GM21737 (cell line): ENCODE measurements around the gene SCEL.
A peak's percentile ranks its signal among the peaks of the same experiment; 100 is the strongest.
"Not testable (repeated sequence)": the region's sequence is repeated elsewhere in the genome, so short reads cannot be mapped to it uniquely, and the experiment has no call there.

Experiments used
- ATAC-seq: cut with Tn5 transposase; IDR thresholded peaks from one replicate; pipeline ENCODE4 v1.9.1; 2021; ENCODE audit warnings: mild to moderate bottlenecking, moderate library complexity; ENCODE audit not compliant: unreplicated experiment

The SCEL gene, protein sequence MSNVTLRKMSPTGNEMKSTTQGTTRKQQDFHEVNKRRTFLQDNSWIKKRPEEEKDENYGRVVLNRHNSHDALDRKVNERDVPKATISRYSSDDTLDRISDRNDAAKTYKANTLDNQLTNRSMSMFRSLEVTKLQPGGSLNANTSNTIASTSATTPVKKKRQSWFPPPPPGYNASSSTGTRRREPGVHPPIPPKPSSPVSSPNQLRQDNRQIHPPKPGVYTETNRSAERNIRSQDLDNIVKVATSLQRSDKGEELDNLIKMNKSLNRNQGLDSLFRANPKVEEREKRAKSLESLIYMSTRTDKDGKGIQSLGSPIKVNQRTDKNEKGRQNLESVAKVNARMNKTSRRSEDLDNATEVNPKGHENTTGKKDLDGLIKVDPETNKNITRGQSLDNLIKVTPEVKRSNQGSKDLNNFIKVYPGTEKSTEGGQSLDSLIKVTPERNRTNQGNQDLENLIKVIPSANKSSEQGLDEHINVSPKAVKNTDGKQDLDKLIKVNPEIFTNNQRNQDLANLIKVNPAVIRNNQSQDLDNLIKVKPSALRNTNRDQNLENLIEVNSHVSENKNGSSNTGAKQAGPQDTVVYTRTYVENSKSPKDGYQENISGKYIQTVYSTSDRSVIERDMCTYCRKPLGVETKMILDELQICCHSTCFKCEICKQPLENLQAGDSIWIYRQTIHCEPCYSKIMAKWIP

DNA sequence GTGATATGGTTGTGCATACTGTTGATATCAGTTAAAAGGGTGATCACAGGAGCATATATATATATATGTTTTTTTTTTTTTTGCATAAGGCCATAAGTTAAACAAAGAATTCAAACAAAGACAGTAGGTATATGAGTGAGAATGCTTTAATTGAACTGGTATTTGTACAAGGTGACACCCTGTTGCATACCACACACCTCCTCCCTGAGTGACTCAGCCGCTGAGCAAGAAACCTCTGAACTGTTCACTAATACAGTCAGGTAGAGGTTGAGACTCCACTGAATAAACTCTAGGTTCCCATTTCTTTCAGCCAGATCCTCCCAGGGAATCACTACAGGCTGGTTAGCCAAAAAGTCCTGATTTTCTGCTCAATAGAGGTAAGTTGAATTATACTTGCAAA, at the start of gene SCEL:
Gene SCEL, plus strand, starts transcription at position 259 of the 400 bp plus-strand sequence. CDS start 20,170 bp downstream, outside the sequence.
- no peak for ATAC-seq

DNA sequence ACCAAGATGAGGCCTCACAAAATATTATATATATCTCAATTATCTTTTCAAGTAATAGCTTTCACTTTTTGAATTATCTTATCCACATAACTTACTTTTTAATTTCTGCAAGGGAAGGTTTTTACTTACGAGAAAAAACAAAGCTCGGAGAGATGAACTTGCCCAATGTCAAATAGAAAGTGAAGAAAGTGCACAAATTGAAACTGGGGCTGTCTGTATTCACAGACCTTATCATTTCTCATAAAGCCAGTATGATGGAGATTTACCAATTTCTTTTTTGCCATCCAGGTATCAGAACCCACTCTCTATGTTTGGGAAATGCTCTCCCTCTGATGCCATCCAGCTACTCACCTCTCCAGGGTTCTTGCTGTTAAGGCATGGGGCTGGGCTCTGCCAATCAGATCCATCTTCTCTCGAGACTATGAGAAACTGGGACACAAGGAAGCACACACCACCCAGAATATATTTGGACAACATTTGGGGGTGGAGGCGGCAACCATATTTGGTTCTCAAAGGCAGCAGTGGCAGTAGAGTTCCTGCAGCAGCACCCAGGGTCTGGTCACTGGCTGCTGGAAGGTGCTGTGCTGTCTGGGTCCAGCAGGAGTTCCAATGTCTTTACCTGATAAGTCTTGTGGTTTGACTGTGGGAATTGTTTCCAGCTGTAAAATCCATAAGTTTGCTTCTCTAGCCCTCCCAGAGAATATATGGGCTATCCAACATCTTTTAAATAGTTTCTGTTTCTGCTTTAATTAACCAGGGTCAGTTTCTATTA, 45.8 kb upstream of the SCEL start:
- no peak for ATAC-seq

DNA sequence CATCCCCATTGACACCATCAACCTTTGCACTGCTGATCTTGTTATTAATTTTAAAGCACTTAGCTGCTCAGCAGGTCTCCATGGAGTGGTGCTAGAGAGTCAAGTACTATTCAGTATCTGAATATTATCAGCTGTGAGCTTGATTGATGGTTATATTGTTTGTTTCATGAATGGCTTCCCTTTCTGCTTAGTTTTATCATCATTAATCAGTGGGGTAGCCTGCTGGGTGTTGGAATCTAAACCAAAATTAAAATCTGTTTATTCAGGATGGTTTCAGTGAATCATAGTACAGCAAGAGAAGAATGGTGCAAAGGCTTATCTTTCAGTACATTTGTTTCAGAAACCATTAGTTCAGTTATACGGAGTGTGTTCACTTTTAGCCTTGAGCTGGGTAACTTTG, 42.5 kb upstream of the SCEL start:
- peak; percentile 68 for ATAC-seq

DNA sequence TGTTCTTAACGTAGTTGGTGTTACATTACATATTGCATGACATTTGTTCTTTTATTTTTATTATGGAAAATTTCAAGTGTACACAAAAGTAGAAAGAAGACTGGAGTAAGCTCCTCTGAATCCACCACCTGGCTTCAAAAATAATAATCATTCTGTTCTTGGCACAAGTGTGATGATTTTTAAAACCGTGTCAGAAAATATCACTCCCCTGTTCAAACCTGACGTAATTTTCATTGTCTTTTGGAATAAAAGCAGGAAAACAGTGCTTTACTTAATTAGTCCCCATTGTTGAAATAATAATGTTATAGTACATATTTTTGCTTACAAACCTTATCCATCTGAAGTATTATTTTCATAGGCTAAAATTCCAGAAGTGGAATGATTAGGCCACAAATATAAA, 41.3 kb upstream of the SCEL start:
- no peak for ATAC-seq

DNA sequence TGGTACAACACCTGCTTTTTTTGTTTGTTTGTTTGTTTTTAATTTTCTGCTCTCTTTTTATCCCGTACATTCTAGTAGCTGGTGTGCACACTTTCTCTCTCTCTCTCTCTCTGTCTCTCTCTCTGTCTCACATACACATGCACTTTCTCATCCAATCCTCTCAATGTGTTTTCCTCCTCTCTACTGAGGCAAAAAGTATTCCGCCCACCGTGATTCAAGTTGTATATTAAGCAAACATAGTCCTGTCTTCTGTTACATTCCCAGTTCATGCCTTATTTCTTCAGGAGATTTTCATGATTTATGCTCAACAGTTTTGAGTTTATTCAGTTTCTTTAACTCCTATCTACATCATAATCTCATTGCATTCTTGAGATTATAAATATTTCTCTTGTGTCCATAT, 38.2 kb upstream of the SCEL start:
- no peak for ATAC-seq

DNA sequence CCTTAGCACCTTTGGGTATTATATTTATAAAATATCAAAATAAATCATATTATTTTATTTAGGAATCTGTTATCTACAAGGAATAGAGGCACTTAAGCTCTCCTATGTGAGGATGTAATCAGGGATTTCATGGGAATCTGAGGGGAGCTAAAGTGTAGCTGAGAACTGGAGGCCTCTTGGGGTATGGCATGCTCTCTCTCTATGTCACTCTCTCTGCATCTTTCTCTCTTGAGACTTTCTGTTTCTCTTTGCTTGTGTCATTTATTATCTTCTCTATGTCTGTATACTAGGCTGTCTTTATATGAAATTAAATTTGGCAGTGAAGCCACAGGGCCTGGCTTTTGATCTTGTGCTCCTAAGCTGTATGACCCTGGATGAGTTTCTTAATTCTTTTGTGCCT, 37.7 kb upstream of the SCEL start:
- no peak for ATAC-seq

DNA sequence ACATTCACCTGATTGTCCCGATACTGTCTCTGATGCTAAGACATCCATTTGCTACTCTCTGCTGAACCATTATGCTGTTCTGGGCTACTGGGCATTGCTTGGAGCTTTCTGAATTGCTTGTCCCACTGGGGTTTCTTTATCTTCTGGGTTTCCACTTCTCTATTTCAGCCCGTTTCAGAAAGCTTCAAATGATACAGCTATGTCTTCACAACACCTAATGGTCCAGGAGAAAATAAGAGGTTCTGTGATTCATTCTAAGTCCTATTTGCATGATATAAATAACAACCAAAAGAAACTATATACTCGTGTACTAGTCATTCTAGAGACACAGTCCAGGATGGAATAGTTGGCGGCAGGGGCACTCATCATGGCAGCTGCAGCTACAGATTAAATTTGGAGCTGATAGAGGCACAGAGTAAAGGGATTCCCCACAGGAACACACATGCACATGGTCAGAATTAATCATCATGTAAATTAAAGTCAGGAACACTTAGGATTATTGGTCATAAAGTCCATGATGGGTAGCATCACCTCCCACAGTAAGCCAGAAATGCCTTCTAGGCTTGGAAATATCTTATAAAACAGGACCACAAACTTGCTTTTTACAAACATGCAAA, 33.3 kb upstream of the SCEL start:
- ATAC-seq, result peak; percentile 81

DNA sequence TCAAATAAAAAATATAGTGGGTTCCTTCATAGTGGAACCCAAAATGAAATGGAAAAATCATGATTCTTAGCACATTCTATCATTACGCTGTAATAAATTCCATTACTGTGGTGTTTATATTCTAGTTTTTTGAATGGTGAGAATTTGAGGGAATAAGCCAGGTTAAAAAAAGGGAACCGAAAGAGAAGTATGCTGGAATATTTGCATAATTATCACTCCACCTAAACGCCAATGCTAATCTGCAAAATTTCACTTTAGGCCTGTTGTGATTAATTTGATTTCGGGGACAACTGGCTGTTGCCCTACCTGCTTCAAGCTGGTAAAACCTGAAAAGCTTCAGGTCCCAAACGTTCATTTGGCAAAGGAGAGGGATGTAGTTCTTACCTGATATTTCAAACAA, 32.1 kb upstream of the SCEL start:
- ATAC-seq, result no peak

DNA sequence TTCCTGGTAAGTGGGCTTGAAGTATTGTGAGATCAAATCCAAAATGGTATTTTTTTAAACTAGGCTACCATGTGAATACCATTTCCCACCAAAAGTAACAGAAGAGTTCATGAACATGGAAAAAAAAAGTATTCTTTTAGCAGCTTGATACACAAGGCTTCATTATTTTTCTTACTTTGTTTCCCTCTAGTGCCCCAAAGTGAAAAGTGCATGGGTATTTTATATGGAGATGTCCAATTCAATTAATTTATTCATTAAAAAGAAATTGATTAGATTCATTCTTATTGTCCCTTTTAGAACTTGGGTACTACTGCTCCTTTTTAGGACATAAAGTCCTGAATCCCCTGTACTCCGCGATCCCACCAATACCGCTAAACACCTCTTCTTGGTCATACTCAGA, 28.6 kb upstream of the SCEL start:
- ATAC-seq, result no peak

DNA sequence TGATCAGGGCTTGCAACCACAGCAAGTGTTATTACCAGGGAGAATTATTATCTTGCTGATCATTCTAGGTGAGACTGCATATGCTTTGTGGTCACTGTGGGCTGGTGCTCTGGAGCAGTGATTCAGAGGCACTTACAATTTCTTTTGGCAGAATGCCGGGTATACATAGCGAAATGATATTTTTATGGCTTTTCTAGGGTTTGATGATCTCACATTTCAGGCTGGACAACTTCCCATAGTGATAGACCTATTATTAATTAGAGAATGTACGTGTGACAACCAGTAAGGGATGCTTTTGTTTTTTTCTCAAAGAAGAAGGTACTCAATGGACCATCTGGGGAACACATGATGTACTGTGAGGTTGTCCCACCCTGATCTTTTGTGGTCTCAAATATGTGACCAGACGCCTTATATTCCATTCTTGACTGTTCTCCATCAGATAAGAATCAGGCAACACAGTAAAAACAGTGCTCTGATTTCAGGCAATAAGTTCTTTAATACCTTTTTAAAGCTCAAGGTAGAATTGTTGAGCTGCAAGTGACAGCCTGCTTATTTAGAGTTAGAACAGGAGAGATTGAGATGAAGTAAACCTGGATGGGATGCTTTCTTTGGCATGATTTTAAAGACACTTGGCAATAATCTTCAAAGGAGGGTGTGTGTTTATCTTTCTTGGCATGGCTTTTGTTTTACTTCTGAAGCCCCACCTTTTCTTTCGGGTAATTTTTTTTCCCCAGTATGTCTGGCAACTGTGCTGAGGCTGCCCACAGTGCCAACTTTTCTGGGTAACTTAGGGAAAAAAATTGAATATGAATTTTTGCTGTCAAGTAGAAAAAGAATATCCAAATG, 27.4 kb upstream of the SCEL start:
- ATAC-seq, result no peak

DNA sequence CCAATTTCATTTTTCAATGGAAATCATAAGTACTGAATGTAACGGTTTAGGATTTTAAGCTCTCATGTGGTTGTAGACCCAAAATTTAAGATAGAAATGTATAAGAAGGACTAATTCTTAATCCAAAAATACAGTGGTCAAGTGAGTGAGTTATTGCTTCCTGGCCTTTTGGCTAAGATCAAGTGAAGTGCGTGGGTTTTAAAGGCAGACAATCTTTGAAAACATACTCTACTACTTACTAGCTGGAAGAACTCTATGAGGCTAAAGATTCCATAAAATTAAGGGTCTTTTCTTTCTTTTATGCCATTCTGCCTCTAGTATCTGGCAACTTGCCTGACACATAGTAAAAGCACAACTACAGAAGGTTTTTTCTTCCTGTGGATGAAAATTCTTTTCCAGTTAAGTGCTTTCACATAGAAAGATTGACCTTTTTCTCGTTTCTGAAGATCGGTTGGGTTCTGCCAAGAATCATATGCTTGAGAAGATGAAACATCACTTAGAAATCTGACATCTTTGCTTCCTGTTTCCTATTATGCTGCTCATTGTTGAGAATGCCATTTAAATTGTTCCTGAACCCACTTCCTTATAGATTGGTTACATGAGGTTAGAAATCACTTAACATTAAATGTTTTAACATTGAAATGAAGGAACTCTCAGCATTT, 26.4 kb upstream of the SCEL start:
- no peak for ATAC-seq

DNA sequence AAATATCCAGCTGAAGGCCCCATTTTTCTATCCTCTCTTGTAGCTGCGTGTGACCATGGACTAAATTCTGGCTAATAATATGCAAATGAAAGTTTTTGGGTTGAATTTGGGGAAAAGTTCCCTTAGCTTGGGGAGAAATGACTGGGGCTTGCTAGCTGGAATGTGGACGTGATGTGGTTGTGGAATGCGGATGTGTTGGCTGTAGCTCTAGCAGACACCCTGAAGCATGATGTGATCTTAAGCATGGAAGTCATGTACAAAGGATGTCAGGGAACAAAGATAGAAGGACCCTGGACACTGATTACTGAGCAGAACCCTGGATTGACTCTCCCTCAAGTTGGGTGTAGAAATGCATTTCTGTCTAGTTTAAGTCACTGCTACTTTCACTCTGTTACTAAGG, 25.4 kb upstream of the SCEL start:
- no peak for ATAC-seq

DNA sequence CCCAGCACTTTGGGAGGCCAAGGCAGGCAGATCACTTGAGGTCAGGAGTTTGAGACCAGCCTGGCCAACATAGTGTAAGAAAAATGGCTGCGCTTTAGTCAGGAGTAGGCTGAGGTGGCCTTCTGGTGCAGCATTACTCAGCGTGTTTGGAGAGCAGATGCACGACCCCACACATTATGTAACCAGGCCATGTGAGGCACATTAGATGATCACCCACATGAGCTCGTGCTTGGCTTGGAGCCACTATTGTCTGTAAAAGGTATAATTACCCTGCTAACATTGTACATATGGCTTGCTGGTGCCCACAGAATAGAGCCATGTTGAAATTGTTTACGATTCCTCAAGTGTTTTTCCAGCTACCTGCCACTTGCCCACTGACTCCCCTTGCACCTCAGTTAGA, 24.0 kb upstream of the SCEL start:
- no peak for ATAC-seq

DNA sequence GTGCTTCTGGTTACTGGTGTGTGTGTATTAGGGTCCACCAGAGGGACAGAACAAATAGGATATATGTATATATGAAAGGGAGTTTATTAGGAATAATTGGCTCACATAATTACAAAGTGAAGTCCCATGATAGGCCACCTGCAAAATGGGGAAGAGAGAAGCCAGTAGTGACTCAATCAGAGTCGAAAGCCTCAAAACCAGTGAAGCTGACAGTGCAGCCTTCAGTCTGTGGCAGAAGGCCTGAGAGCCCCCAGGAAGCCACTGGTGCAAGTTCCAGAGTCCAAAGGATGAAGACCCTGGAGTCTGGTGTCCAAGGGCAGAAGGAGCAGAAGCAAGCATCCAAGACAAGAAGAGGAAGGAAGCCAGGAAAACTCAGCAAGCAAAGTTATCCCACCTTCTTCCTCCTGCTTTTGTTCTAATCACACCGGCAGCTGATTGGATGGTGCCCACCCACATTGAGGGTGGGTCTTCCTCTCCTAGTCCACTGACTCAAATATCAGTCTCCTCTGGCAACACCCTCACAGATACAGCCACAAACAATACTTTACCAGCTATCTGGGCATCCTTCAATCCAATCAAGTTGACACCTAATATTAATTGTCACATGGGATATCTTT, 21.7 kb upstream of the SCEL start:
- ATAC-seq, result peak; percentile 71

DNA sequence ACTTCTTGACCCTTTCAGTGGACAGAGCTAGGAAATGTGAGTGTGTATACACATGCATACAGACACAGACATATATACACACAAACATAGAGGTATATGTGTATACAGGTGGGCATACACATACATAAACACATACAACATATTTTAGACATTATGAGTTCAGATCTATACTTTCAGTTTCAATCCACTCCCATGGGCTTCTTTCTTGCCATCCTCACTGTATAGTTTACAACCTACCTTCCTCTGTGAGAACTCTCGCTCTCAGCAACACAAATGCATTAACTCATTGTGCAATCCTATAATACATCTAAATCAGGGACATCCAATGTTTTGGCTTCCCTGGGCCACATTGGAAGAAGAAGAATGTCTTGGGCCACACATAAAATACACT, 21.2 kb upstream of the SCEL start:
- ATAC-seq, result peak; percentile 81

DNA sequence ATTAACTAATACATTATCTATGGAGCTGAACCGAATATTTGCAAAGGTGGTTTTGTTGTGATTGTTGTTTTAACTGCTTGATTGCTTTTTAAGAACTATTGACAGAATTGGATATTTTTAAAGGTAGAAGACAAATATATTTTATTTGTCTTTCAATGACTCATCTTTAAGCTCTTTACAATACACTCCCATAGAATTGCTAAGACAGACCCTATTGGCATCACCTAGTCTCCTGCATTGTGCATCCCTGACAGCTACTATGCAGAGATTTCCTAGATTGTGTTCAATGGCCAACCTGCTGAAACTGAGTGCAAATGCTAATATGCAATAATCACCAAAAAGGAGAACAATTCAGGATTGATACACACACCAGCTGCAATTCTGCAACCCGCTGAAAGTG, 19.7 kb upstream of the SCEL start:
- no peak for ATAC-seq

DNA sequence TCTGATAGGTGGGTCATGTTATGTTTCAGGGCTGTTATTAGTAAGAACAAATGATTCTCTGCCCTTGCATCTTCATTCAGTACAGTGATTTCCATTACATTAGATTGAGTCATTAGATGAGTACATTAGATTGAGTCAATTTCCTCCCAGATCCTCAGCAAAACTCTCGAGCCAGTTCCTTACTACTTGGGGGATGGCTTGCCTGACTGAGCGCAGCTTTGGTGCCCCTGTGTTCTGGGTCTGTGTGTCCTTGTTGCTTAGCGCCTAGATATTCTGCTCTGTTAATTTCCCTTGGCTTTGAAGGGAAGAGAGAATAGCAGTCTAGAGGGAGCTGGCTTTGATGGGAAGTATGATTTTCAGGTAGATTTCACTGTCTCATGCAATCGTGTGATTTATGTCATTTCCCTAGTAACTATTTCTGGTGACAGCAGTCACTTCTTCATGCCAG, 19.1 kb upstream of the SCEL start:
- peak; percentile 42 for ATAC-seq

DNA sequence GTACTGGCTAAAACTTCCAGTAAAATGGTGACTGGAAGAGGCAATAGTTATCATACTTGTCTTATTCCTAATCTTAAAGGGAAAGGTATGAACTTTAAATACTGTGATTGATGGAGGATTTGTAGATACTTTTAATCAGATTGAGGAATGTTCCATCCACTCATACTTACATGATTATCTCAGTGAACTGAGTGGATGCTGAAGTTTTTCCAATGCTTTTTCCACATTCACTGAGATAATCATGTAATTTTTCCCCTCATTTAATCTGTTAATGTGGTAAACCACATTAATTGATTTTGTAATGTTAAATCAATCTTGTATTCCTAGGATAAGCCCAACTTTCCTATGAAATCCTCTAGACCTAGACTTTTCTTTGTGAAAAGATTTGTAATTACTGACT, 17.2 kb upstream of the SCEL start:
- ATAC-seq, result no peak

DNA sequence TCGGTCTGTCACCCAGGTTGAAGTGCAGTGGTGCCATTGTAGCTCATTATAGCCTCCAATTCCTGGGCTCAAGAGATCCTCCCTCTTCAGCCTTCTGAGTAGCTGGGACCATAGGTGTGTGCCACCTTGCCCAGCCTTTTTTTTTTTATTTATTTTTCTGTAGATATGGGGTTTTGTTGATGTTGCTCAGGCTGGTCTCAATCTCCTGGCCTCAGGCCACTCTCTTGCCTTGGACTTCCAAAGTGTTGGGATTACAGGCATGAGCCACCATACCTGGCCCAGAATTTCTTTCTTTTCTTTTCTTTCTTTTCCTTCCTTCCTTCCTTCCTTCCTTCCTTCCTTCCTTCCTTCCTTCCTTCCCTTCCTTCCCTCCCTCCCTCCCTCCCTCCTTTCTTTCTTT, 16.1 kb upstream of the SCEL start:
- ATAC-seq, result not testable (repeated sequence)
